ENCODE measurements around the gene TAF9.

DNA sequence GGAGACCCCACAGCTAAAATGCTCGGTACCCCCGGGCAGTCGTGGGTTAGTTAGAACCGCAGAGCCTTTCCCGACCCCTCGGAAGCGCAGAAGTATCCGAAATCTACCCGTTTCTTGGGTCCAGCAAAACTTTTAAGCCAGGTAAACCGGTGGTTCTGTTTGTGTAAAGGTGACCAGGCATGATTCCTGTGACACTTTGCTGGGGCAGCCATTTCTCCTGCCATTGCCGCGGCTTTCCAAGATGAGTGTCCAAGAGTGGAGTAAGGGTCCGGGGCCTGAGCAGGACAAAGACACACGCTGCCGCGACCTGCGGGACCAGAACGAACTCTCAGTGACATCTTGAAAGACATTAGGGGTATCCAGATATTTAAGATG lies 46.3 kb upstream of the TAF9 start:
- no peak for TF ChIP-seq SCRT2 (tag by site-specific recombination; IDR thresholded peaks at IDR 0.05)
- TF ChIP-seq, protein P1, sequence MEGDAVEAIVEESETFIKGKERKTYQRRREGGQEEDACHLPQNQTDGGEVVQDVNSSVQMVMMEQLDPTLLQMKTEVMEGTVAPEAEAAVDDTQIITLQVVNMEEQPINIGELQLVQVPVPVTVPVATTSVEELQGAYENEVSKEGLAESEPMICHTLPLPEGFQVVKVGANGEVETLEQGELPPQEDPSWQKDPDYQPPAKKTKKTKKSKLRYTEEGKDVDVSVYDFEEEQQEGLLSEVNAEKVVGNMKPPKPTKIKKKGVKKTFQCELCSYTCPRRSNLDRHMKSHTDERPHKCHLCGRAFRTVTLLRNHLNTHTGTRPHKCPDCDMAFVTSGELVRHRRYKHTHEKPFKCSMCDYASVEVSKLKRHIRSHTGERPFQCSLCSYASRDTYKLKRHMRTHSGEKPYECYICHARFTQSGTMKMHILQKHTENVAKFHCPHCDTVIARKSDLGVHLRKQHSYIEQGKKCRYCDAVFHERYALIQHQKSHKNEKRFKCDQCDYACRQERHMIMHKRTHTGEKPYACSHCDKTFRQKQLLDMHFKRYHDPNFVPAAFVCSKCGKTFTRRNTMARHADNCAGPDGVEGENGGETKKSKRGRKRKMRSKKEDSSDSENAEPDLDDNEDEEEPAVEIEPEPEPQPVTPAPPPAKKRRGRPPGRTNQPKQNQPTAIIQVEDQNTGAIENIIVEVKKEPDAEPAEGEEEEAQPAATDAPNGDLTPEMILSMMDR (tag by site-specific recombination; IDR thresholded peaks at IDR 0.05): no peak
- TF ChIP-seq ZNF530 (tag by site-specific recombination; IDR thresholded peaks at IDR 0.05; ENCODE audit: low read depth): no peak

All from HEK293 (cell line).